Panc1 (cell line): Measurements from ENCODE around the gene CNPPD1.

Experiments used
- POLR2AphosphoS5 ChIP-seq: IDR thresholded peaks from 2 replicates; pipeline ENCODE4 v1.6.1; 2012; ENCODE audit warnings: mild to moderate bottlenecking, low read depth, low read length, moderate library complexity
- SIN3A ChIP-seq: IDR thresholded peaks from 2 replicates; pipeline ENCODE4 v1.6.1; 2012; ENCODE audit warnings: low read depth, mild to moderate bottlenecking, low read length, moderate library complexity, borderline replicate concordance; ENCODE audit not compliant: insufficient read depth
- TF ChIP-seq, protein P1 (sequence below): fragments of 450-650 bp; IDR thresholded peaks from 2 replicates; pipeline ENCODE4 v1.5.1; 2017; ENCODE audit warnings: mild to moderate bottlenecking
- TF ChIP-seq, protein P2 (sequence below), 2 experiments: IDR thresholded peaks; 2 replicates each; pipeline ENCODE4 v1.6.1; 2011 to 2012; ENCODE audit warnings: low read depth in 2 of 2, control low read depth in 1 of 2, low read length in 1 of 2, mild to moderate bottlenecking in 1 of 2, moderate library complexity in 1 of 2; ENCODE audit not compliant: insufficient read depth in 1 of 2

DNA sequence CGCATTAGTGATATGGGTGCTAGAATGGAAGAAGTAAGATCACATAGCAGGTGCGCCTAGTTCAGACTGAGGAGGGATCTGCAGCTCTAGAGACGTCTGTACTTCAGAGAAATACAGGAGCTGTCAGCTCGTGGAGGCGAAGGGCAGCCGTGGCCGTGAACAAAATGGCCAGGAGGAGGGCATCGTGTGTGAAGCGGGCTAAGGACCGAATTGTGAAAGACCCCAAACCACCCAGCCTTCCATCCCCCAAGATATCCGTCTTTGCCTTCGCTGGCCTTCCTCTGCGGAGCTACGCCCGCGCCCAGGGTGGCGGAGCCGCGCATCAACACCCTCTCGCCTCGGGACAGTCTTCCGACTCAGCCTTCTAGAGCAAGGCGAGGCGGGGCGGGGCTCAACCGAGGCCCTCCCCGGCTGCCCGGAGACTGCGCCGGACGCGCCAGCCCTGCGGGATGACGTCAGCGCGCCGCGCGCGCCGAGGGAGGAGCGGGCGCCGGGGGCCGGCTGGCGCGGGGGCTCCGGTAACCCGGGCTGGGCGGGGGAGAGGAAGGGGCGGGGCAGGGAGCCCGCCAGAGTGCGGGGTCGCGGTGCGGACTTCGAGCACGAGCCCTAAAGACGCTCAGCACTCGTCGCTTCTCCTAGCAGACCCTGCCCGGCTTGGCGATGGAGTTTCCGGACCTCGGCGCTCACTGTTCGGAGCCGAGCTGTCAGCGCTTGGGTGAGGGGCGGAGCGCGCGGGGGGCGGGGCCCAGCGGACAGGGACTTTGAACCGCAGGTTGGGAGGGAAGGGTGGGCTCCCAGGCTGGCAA, 29.8 kb upstream of the CNPPD1 start, which contains the start of gene ZFAND2B:
- TF ChIP-seq, protein P1, sequence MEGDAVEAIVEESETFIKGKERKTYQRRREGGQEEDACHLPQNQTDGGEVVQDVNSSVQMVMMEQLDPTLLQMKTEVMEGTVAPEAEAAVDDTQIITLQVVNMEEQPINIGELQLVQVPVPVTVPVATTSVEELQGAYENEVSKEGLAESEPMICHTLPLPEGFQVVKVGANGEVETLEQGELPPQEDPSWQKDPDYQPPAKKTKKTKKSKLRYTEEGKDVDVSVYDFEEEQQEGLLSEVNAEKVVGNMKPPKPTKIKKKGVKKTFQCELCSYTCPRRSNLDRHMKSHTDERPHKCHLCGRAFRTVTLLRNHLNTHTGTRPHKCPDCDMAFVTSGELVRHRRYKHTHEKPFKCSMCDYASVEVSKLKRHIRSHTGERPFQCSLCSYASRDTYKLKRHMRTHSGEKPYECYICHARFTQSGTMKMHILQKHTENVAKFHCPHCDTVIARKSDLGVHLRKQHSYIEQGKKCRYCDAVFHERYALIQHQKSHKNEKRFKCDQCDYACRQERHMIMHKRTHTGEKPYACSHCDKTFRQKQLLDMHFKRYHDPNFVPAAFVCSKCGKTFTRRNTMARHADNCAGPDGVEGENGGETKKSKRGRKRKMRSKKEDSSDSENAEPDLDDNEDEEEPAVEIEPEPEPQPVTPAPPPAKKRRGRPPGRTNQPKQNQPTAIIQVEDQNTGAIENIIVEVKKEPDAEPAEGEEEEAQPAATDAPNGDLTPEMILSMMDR, result no peak
- TF ChIP-seq POLR2AphosphoS5 (peak; percentile 98), SIN3A (peak; percentile 62)
- TF ChIP-seq, protein P2, sequence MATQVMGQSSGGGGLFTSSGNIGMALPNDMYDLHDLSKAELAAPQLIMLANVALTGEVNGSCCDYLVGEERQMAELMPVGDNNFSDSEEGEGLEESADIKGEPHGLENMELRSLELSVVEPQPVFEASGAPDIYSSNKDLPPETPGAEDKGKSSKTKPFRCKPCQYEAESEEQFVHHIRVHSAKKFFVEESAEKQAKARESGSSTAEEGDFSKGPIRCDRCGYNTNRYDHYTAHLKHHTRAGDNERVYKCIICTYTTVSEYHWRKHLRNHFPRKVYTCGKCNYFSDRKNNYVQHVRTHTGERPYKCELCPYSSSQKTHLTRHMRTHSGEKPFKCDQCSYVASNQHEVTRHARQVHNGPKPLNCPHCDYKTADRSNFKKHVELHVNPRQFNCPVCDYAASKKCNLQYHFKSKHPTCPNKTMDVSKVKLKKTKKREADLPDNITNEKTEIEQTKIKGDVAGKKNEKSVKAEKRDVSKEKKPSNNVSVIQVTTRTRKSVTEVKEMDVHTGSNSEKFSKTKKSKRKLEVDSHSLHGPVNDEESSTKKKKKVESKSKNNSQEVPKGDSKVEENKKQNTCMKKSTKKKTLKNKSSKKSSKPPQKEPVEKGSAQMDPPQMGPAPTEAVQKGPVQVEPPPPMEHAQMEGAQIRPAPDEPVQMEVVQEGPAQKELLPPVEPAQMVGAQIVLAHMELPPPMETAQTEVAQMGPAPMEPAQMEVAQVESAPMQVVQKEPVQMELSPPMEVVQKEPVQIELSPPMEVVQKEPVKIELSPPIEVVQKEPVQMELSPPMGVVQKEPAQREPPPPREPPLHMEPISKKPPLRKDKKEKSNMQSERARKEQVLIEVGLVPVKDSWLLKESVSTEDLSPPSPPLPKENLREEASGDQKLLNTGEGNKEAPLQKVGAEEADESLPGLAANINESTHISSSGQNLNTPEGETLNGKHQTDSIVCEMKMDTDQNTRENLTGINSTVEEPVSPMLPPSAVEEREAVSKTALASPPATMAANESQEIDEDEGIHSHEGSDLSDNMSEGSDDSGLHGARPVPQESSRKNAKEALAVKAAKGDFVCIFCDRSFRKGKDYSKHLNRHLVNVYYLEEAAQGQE (IDR thresholded peaks at IDR 0.05; ENCODE audit: insufficient read depth in 1 of 2, low read depth in 2 of 2, low read length in 1 of 2), result no peak
